Heart left ventricle (tissue), 13 donors: ENCODE measurements around the gene PRSS50.

Source experiments
- POLR2A ChIP-seq, 2 donors: fragments of 450-650 bp; IDR thresholded peaks; one replicate each; pipeline ENCODE4 v1.6.1; 2017; ENCODE audit warnings: antibody characterized with exemption in 2 of 2, mild to moderate bottlenecking in 2 of 2, moderate library complexity in 2 of 2
- TF ChIP-seq, protein P1 (sequence below), 12 donors: fragments of 200-600 bp; sonication (generic) in 4 of 12; IDR thresholded peaks; one replicate each; pipeline versions ENCODE4 v1.5.0 to v1.8.0; 2018 to 2022; ENCODE audit warnings: antibody characterized with exemption in 12 of 12, mild to moderate bottlenecking in 5 of 12
- donor health status: ischemic (EF 13 %, LVEDD 7.1; RV severe dilation, severe dysfunction).
- donor health status: DM: no; HTN: yes; CAD: no.
- donor health status: DM: no; HTN: no; CAD: no.
- donor health status: ischemic (EF 25% LVEDD 6.9; RV normal size, moderate dysfunction).
- donor health status: ischemic (EF 25% LVEDD 5.7; RV mildly dilated, moderate dysfunction).
- donor health status: ischemic (EF 35%, LVEDD 5.7; RV mildly dilated, moderate dysfunction).
- donor health status: nonischemic (EF 11% LVEDD 7.7; RV severe dilation, severe dysfunction).
- donor health status: DM: yes; HTN: yes; CAD: no.
- donor health status: PGD.
- donor health status: ischemic (EF 29% LVEDD 5.4; RV normal size, mild dysfunction).
- donor health status: nonischemic (EF 23%, LVEDD 6.1; RV moderate dilation, normal function).

DNA sequence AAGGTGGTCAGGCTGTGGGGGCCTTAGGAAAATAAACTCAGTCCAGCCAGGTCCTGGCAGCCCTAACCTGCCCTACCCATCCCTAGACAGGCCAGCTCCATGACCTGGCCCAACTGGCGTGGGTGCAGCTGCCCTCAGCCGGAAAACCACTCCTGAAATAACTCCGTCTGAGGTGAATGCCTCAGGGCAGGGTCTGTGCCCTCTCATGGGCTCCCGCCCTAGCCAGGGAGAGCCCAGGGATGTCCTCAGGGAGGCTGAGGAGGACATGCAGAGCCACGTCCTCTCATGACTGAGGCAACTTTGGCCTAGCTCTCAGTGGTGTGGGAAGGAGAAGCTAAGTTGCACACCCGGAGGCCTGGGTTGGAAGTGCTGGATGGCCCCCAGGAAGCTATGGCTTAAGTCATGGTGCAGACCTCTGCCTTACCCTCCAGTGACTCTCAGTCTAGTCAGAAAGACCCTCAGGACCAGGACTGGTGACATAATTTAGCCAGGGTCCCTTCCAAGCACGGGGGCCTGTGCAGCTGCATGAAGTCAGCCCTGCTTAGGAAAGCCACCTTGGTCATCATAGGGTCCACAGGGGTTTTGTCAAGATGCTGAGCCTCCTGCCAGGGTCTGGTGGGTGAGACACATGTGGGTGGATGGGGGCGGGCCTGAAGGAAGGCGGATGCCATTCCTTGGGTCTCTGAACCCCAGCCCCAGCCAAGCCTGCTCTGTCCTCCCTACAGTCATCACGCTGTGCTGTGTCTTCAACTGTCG lies 9.1 kb downstream of the PRSS50 start:
- TF ChIP-seq POLR2A (IDR thresholded peaks at IDR 0.05), result no peak
- TF ChIP-seq, protein P1, sequence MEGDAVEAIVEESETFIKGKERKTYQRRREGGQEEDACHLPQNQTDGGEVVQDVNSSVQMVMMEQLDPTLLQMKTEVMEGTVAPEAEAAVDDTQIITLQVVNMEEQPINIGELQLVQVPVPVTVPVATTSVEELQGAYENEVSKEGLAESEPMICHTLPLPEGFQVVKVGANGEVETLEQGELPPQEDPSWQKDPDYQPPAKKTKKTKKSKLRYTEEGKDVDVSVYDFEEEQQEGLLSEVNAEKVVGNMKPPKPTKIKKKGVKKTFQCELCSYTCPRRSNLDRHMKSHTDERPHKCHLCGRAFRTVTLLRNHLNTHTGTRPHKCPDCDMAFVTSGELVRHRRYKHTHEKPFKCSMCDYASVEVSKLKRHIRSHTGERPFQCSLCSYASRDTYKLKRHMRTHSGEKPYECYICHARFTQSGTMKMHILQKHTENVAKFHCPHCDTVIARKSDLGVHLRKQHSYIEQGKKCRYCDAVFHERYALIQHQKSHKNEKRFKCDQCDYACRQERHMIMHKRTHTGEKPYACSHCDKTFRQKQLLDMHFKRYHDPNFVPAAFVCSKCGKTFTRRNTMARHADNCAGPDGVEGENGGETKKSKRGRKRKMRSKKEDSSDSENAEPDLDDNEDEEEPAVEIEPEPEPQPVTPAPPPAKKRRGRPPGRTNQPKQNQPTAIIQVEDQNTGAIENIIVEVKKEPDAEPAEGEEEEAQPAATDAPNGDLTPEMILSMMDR (IDR thresholded peaks at IDR 0.05), result no peak
